Lower leg skin (tissue), 4 donors: ENCODE data around the gene POGZ. TPM values are rescaled to one million over a fixed set of nuclear protein-coding genes. Genes with fewer than 3 reads are reported as not detected.

Experiments used
- DNase-seq, 2 donors: peaks; one replicate each; pipeline ENCODE4 v3.0.0-alpha.2; 2019; ENCODE audit warnings: low spot score in 2 of 2
- H3K4me3 ChIP-seq: fragments of 200-600 bp; sonication (generic); 2 replicates; pipeline ENCODE4 v1.5.1; 2017; ENCODE audit warnings: mild to moderate bottlenecking, low read depth; ENCODE audit not compliant: poor library complexity, severe bottlenecking
- POLR2A ChIP-seq, 2 donors: fragments of 450-650 bp; IDR thresholded peaks; one replicate each; pipeline ENCODE4 v1.6.1; 2016 to 2017; ENCODE audit warnings: antibody characterized with exemption in 2 of 2, mild to moderate bottlenecking in 1 of 2, moderate library complexity in 1 of 2
- WGBS, 2 donors: methylation state at CpG; one replicate each; pipeline ENCODE4 v1.1.5; 2018; 5-methylcytosine and 5-hydroxymethylcytosine counted together
- intact Hi-C: fragments of 100-400 bp; cut with DNase I; formaldehyde crosslinking; loops from one replicate; pipeline ENCODE4 v1.15.0; 2023; ENCODE audit warnings: low total_unique reads
- total RNA-seq, 4 donors: library from RNA; depleted of rRNA; stranded (reverse); fragments of >200 nt; gene quantifications; one replicate each; pipeline ENCODE4 v1.1.0, GENCODE V29; 2016
- TF ChIP-seq, protein P1 (sequence below), 3 donors: fragments of 450-650 bp; IDR thresholded peaks; one replicate each; pipeline ENCODE4 v1.5.1; 2016; ENCODE audit warnings: antibody characterized with exemption in 3 of 3, mild to moderate bottlenecking in 3 of 3, moderate library complexity in 2 of 3

POGZ gene
- total RNA-seq, 4 donors from 2014 or later: 23.7 to 71.8 (median 26.8) TPM

DNA sequence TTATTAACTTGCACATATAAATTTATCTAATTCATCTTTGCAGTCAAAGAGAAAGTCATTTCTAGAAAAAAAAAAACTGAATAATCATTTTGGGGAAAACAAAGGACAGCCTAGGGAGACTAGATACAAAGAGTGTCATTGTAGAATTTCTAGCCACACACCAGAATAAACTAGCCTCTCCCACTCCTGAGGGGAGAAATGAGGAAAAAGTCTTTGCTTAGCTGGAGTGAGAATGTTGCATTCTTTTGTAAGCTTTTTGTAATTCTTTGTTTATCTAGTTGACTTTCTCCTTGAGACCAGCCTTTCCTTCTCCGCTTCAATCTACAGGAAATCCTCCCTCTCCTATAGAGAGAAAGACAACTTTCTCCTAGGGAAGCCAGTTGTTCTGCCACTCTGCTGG, 36.0 kb upstream of the POGZ start:
- H3K4me3 ChIP-seq: no peak overlapping the region
- DNase-seq: no peak
- no peak for TF ChIP-seq POLR2A (IDR thresholded peaks at IDR 0.05)
- TF ChIP-seq, protein P1, sequence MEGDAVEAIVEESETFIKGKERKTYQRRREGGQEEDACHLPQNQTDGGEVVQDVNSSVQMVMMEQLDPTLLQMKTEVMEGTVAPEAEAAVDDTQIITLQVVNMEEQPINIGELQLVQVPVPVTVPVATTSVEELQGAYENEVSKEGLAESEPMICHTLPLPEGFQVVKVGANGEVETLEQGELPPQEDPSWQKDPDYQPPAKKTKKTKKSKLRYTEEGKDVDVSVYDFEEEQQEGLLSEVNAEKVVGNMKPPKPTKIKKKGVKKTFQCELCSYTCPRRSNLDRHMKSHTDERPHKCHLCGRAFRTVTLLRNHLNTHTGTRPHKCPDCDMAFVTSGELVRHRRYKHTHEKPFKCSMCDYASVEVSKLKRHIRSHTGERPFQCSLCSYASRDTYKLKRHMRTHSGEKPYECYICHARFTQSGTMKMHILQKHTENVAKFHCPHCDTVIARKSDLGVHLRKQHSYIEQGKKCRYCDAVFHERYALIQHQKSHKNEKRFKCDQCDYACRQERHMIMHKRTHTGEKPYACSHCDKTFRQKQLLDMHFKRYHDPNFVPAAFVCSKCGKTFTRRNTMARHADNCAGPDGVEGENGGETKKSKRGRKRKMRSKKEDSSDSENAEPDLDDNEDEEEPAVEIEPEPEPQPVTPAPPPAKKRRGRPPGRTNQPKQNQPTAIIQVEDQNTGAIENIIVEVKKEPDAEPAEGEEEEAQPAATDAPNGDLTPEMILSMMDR (IDR thresholded peaks at IDR 0.05): no peak
- 68 to 83% methylated on average over 1 of the region's 1 CpG for WGBS, 2 donors
- intact Hi-C loops: no loop called here

DNA sequence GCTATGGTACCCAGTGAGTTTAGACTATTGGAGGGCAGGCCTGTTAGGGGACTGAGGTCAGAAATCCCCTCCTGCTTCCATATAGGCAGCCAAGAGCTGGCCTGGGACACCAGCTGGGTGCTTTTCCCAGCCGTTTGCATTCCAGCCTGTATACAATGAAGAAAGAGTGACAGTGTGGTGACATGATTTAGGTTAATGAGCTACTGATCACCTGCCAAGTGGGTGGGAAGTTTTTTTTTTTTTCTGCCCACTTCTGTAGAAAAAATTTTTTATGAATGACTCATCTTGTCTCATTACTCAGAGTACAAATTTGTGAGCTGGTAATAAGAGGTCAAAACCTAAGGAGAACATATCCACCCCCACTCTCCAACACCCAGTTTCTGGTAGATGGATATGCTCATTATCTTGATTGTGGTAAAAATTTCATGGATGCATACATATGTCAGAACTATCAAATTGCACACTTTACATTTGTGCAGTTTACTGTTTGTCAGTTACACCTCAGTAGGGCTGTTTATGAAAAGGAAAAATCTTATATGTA, 35.5 kb upstream of the POGZ start:
- TF ChIP-seq, protein P1 (IDR thresholded peaks at IDR 0.05): no peak
- no peak overlapping the region for H3K4me3 ChIP-seq
- intact Hi-C loops: no loop called here
- 0 to 7% methylated on average over 1 of the region's 1 CpG for WGBS, 2 donors
- no peak for DNase-seq

DNA sequence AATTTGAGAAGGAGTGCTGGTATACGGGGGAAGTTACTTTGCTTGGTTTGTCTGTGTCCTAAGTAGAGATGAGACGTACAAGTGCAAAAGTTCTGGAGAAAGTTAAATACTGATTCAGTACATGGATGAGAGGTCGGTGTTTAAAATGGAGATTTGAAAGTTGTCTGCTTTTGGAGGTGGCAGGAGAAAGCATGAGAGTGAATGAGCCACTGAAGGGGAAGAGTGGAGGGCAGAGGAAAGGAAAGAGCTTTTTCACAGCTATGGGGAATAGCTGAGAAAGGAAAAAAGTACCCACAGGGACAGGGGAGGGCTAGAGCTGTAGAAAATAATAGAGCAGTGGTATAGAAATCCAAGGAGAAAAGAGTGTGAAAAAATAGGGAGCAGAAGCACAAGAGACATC, 33.7 kb upstream of the POGZ start:
- H3K4me3 ChIP-seq: no peak overlapping the region
- TF ChIP-seq POLR2A (IDR thresholded peaks at IDR 0.05): no peak
- TF ChIP-seq, protein P1 (IDR thresholded peaks at IDR 0.05): no peak
- WGBS, 2 donors: 92% methylated on average over 3 of the region's 3 CpGs
- intact Hi-C loops: loop anchor here (2.0 kb wide), 1 partner anchor 142 kb away; no protein-coding TSS in a partner anchor
- DNase-seq: no peak

DNA sequence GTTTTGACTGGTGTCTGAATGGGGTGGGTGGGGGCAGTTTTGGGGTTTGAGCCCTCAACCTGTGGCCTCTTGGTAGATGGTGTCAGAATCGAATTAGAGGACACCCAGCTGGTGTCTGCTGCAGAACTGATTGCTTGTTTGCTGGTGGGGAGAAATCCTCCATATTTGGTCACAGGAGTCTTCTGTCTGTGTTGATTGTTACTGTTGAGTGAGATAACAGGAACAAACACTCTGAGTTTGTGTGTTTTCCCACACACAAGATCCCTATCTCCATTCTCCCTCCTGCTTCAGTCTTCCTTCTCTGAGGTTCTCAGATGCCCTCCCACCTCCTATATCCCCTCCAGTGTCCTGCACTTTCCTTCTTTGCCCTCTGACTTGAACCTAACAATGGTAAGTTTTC, 32.8 kb upstream of the POGZ start:
- no peak for TF ChIP-seq POLR2A (IDR thresholded peaks at IDR 0.05)
- TF ChIP-seq, protein P1 (IDR thresholded peaks at IDR 0.05): no peak
- intact Hi-C loops: loop anchor here (2.0 kb wide), 1 partner anchor 141 kb away; no protein-coding TSS in a partner anchor
- WGBS, 2 donors: 74 to 93% methylated on average over 1 of the region's 1 CpG
- H3K4me3 ChIP-seq: no peak overlapping the region
- no peak for DNase-seq

DNA sequence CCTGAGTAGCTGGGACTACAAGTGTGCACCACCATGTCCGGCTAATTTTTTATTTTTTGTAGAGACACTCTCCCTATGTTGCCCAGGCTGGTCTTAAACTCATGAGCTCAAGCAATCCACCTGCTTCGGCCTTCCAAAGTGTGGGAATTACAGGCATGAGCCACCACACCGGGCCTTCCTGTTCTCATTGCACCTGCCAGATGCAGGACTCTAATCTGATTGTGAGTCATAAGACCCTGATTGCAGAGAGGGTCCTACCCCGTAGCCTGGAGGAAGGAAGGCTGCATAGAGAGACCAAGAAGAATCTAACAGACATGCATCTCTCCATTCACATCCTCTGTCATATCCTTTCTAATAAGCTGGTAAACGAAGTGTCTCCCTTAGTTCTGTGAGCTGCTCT, 32.3 kb upstream of the POGZ start:
- DNase-seq: no peak
- TF ChIP-seq POLR2A (IDR thresholded peaks at IDR 0.05): no peak
- TF ChIP-seq, protein P1 (IDR thresholded peaks at IDR 0.05): no peak
- intact Hi-C loops: loop anchor here (2.0 kb wide), 1 partner anchor 141 kb away; no protein-coding TSS in a partner anchor
- H3K4me3 ChIP-seq: no peak overlapping the region
- 87% methylated on average over 5 of the region's 5 CpGs for WGBS, 2 donors

DNA sequence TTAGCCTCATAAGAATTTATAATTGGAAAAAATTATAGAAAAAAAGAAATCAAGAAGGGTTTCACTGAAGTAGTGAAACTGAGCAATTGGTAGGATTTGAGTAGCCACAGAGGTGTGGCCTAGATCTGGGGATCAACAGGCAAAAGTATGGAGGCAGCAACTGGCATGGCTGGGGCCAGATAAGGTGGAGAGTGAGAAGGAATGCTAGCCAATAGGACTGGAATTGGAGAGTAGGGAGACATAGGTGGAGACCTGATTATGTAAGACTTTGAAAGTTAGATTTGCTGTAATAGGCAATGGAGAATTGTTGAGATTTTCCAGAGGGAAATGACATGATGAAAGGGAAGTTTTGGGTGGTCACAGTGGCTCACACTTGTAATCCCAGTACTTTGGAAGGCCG, 27.3 kb upstream of the POGZ start:
- TF ChIP-seq, protein P1 (IDR thresholded peaks at IDR 0.05): no peak
- no peak for TF ChIP-seq POLR2A (IDR thresholded peaks at IDR 0.05)
- intact Hi-C loops: no loop called here
- H3K4me3 ChIP-seq: no peak overlapping the region
- no peak for DNase-seq
- WGBS, 2 donors: 86 to 96% methylated on average over 1 of the region's 1 CpG
